Bronchial epithelial cell (primary cell): ENCODE measurements around the gene MAP1A. TPM values are rescaled to one million over a fixed set of nuclear protein-coding genes. Genes with fewer than 3 reads are reported as not detected.
A peak's percentile ranks its signal among the peaks of the same experiment; 100 is the strongest.

ENCODE experiments used
- DNase-seq: peaks from one replicate; pipeline ENCODE4 v3.0.0-alpha.2; 2010; ENCODE audit warnings: low read depth
- FAIRE-seq: peaks from 2 replicates; lab custom pipeline; 2011; peaks lifted over from hg19 to GRCh38; lab: Jason Lieb, UNC
- H3K27me3 ChIP-seq: 2 replicates; pipeline ENCODE4 v1.5.1; 2011; ENCODE audit warnings: low read length; ENCODE audit not compliant: control insufficient read depth, insufficient read depth
- H3K36me3 ChIP-seq: 2 replicates; pipeline ENCODE4 v1.5.1; 2011; ENCODE audit warnings: low read length; ENCODE audit not compliant: control insufficient read depth, insufficient read depth
- H3K4me3 ChIP-seq: 2 replicates; pipeline ENCODE4 v1.5.1; 2011; ENCODE audit warnings: mild to moderate bottlenecking, low read depth, low read length, control low read depth
- CTCF ChIP-seq: IDR thresholded peaks from 2 replicates; pipeline ENCODE4 v1.5.1; 2011; ENCODE audit warnings: mild to moderate bottlenecking, moderate library complexity, low read length, control low read depth, inconsistent platforms; ENCODE audit not compliant: insufficient read depth, severe bottlenecking
- total RNA-seq: library from RNA; depleted of rRNA; stranded (reverse); fragments of >200 nt; gene quantifications from 2 replicates; pipeline ENCODE4 v1.2.1, GENCODE V29; 2014

Gene MAP1A
- total RNA-seq, 1 donor from 2014 or later: 0.26 TPM

DNA sequence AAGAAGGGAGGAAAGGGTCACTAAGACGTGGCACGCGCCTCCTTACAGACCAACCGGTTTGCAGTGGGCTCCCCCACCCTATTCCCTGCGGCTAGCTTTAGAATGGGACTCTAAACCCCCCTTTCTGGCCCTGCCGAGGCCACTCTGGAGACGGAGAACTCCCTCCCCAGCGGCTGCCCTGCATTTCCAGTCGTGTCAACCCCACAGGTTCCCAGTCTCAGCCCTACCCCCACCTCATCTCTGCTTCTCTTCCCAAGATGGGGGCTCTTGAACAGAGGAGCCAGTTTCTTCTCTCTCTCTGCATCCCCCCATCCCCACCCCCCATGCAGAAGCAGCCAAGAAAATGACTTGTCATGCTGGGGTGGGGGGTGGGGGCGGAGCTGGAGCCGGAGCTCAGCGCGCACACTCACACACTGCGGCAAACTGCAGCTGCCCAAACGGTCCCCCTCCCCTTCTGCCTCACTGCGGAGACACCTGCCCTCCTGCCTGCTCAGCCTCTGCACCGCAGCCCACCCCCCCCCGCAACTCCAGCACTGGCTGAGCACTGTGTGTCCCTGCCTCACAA, 871 bp downstream of the MAP1A start:
- FAIRE-seq: no peak
- peak overlapping the region; percentile 0 for H3K4me3 ChIP-seq

DNA sequence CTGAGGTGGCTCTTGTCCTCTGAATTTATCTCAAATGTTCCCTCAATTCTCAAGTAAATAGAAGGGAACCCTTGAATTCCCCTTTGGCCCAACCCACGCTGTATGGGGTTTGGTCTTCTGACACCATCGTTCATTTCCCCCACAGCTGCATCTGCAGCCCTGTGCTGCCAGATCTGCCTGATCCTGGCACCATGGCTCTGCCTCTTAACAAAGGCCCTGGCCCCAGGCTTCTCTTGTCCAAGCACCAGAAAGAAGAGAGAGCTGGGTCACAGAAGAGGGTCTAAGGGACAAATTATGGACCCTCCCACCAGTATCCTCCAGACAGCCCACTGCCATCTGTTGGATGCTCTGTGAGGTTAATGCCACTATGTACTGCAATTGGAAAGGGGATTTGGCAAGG, 1.8 kb downstream of the MAP1A start:
- Histone ChIP-seq H3K4me3 (no peak overlapping the region), H3K36me3 (no peaks in the 10 kb centered on the region), H3K27me3 (peaks cover 20% of the 10 kb centered on the region)
- FAIRE-seq (no peak), DNase-seq (no peak)
- no peak for TF ChIP-seq CTCF

More for the DNA sequence above, 871 bp downstream of the MAP1A start:
- no peaks in the 10 kb centered on the region for H3K36me3 ChIP-seq
- no peak for TF ChIP-seq CTCF
- peaks cover 19% of the 10 kb centered on the region for H3K27me3 ChIP-seq
- DNase-seq: no peak

GRCh38 chr15:43520138-43520537, 2.7 kb downstream of the MAP1A start:
- DNase-seq (no peak), FAIRE-seq (no peak)
- peaks cover 22% of the 10 kb centered on the region for H3K27me3 ChIP-seq
- TF ChIP-seq CTCF: no peak
- H3K36me3 ChIP-seq: no peaks in the 10 kb centered on the region
- no peak overlapping the region for H3K4me3 ChIP-seq

DNA sequence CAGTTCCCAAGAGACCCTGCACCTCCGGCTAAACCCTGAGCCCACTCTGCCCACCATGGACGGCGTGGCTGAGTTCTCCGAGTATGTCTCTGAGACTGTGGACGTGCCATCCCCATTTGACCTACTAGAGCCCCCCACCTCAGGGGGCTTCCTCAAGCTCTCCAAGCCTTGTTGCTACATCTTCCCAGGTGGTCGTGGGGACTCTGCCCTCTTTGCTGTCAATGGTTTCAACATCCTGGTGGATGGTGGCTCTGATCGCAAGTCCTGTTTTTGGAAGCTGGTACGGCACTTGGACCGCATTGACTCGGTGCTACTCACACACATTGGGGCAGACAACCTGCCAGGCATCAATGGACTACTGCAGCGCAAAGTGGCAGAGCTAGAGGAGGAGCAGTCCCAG, 4.0 kb downstream of the MAP1A start:
- no peak for FAIRE-seq
- no peak for TF ChIP-seq CTCF
- no peak overlapping the region for H3K4me3 ChIP-seq
- H3K36me3 ChIP-seq: no peaks in the 10 kb centered on the region
- H3K27me3 ChIP-seq: peaks cover 22% of the 10 kb centered on the region
- DNase-seq: no peak

- H3K4me3 ChIP-seq: no peak overlapping the region
- H3K36me3 ChIP-seq: no peaks in the 10 kb centered on the region
- FAIRE-seq (no peak), DNase-seq (no peak)
- H3K27me3 ChIP-seq: peaks cover 17% of the 10 kb centered on the region
- TF ChIP-seq CTCF: no peak
Observed at GRCh38 chr15:43522247-43522646, 4.8 kb downstream of the MAP1A start.

DNA sequence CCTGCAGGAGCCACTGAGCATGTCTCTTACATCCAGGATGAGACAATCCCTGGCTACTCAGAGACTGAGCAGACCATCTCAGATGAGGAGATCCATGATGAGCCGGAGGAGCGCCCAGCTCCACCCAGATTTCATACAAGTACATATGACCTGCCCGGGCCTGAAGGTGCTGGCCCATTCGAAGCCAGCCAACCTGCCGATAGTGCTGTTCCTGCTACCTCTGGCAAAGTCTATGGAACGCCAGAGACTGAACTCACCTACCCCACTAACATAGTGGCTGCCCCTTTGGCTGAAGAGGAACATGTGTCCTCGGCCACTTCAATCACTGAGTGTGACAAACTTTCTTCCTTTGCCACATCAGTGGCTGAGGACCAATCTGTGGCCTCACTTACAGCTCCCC, 6.2 kb downstream of the MAP1A start:
- Histone ChIP-seq H3K27me3 (peaks cover 8% of the 10 kb centered on the region), H3K4me3 (no peak overlapping the region), H3K36me3 (no peaks in the 10 kb centered on the region)
- DNase-seq: no peak
- TF ChIP-seq CTCF: no peak
- no peak for FAIRE-seq
